Hepatocyte (in vitro differentiated cells): ENCODE data around the gene MTHFD1L. TPM values are rescaled to one million over a fixed set of nuclear protein-coding genes. Genes with fewer than 3 reads are reported as not detected.

ENCODE experiments used
- DNase-seq: peaks from one replicate; pipeline ENCODE4 v3.0.0-alpha.2; 2016; ENCODE audit warnings: low spot score
- H2AFZ ChIP-seq: fragments of 200-600 bp; sonication (generic); 2 replicates; pipeline ENCODE4 v1.6.0; 2016; ENCODE audit warnings: antibody characterized with exemption, mild to moderate bottlenecking
- H3K27ac ChIP-seq: fragments of 200-600 bp; sonication (generic); 2 replicates; pipeline ENCODE4 v1.5.1; 2016; ENCODE audit warnings: mild to moderate bottlenecking
- H3K27me3 ChIP-seq: fragments of 200-600 bp; sonication (generic); 2 replicates; pipeline ENCODE4 v1.6.1; 2016
- H3K36me3 ChIP-seq: fragments of 200-600 bp; sonication (generic); replicated peaks from 2 replicates; pipeline ENCODE4 v1.5.1; 2016; ENCODE audit warnings: low read depth; ENCODE audit not compliant: insufficient read depth
- H3K4me1 ChIP-seq: fragments of 200-600 bp; sonication (generic); 2 replicates; pipeline ENCODE4 v1.5.1; 2016; ENCODE audit warnings: mild to moderate bottlenecking, moderate library complexity; ENCODE audit not compliant: insufficient read depth
- H3K4me2 ChIP-seq: fragments of 200-600 bp; sonication (generic); 2 replicates; pipeline ENCODE4 v1.6.0; 2016
- H3K4me3 ChIP-seq: fragments of 200-600 bp; sonication (generic); 2 replicates; pipeline ENCODE4 v1.5.1; 2016; ENCODE audit warnings: mild to moderate bottlenecking
- H3K79me2 ChIP-seq: fragments of 200-600 bp; sonication (generic); 2 replicates; pipeline ENCODE4 v1.6.0; 2017; ENCODE audit warnings: mild to moderate bottlenecking
- H3K9me2 ChIP-seq: fragments of 200-600 bp; sonication (generic); replicated peaks from 2 replicates; pipeline ENCODE4 v1.6.0; 2017; ENCODE audit warnings: mild to moderate bottlenecking; ENCODE audit not compliant: insufficient read depth
- H3K9me3 ChIP-seq: fragments of 200-600 bp; sonication (generic); 2 replicates; pipeline ENCODE4 v1.5.1; 2016; ENCODE audit warnings: low read depth, mild to moderate bottlenecking
- H4K20me1 ChIP-seq: fragments of 200-600 bp; sonication (generic); 2 replicates; pipeline ENCODE4 v1.6.0; 2016; ENCODE audit warnings: mild to moderate bottlenecking; ENCODE audit not compliant: insufficient read depth, poor library complexity, severe bottlenecking
- EZH2 ChIP-seq: fragments of 200-600 bp; sonication (generic); IDR thresholded peaks from 2 replicates; pipeline ENCODE4 v1.6.1; 2016; ENCODE audit warnings: antibody characterized with exemption, mild to moderate bottlenecking, borderline replicate concordance
- EZH2phosphoT487 ChIP-seq: fragments of 200-600 bp; sonication (generic); IDR thresholded peaks from one replicate; pipeline ENCODE4 v1.6.1; 2018; ENCODE audit warnings: antibody characterized with exemption, mild to moderate bottlenecking, low read depth, moderate library complexity; ENCODE audit not compliant: unreplicated experiment, severe bottlenecking
- WGBS: methylation state at CpG from one replicate; pipeline ENCODE4 v1.1.6; 2016; ENCODE audit warnings: low lambda C conversion rate; ENCODE audit errors: missing lambda C conversion rate; 5-methylcytosine and 5-hydroxymethylcytosine counted together
- polyA plus RNA-seq: library from polyadenylated mRNA; unstranded; fragments of >200 nt; fragmentation: Nextera tagmentation; extraction: Ambion mirVana; gene quantifications from 2 replicates; pipeline ENCODE4 v1.2.1, GENCODE V29; 2016
- total RNA-seq: library from RNA; depleted of rRNA; stranded (reverse); fragments of >200 nt; gene quantifications from 2 replicates; pipeline ENCODE4 v1.2.3, GENCODE V29; 2014
- TF ChIP-seq, protein P1 (sequence below): fragments of 200-600 bp; sonication (generic); IDR thresholded peaks from 2 replicates; pipeline ENCODE4 v1.5.1; 2016; ENCODE audit warnings: antibody characterized with exemption, mild to moderate bottlenecking; ENCODE audit not compliant: poor library complexity

MTHFD1L gene
- total and polyA plus RNA-seq, 2 experiments from 2014 or later = 28.4 to 30.8 TPM

DNA sequence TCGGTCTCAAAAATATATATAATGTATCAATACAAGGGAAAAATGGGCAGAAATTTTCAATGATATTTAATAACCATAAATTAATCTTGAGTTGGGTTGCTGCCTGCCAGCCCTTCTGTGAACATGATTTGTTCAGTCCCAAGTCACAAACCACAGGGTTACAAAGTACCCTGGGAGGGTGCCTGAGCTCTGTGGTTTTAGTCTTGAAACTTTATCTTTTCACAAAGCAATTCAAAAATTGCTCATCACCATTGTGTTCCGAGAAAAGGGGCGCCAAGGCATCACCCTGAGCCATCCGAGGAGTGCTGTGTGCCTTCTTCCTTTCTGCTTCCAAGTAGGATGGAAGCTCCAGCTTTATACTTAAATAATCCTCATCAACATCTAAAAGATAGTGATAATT lies 232.7 kb downstream of the MTHFD1L start:
- Histone ChIP-seq H3K79me2 (no peaks in the 10 kb centered on the region), H2AFZ (no peak overlapping the region), H3K27ac (no peak overlapping the region), H3K4me1 (no peaks in the 10 kb centered on the region), H3K9me2 (no peaks in the 10 kb centered on the region), H3K4me2 (no peak overlapping the region), H3K4me3 (no peak overlapping the region), H4K20me1 (no peaks in the 10 kb centered on the region), H3K27me3 (no peaks in the 10 kb centered on the region), H3K36me3 (no peaks in the 10 kb centered on the region), H3K9me3 (no peaks in the 10 kb centered on the region)
- no peak for DNase-seq
- no peak for TF ChIP-seq EZH2phosphoT487
- TF ChIP-seq, protein P1, sequence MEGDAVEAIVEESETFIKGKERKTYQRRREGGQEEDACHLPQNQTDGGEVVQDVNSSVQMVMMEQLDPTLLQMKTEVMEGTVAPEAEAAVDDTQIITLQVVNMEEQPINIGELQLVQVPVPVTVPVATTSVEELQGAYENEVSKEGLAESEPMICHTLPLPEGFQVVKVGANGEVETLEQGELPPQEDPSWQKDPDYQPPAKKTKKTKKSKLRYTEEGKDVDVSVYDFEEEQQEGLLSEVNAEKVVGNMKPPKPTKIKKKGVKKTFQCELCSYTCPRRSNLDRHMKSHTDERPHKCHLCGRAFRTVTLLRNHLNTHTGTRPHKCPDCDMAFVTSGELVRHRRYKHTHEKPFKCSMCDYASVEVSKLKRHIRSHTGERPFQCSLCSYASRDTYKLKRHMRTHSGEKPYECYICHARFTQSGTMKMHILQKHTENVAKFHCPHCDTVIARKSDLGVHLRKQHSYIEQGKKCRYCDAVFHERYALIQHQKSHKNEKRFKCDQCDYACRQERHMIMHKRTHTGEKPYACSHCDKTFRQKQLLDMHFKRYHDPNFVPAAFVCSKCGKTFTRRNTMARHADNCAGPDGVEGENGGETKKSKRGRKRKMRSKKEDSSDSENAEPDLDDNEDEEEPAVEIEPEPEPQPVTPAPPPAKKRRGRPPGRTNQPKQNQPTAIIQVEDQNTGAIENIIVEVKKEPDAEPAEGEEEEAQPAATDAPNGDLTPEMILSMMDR = no peak
- no peak for TF ChIP-seq EZH2
- WGBS = 94% methylated on average over 4 of the region's 4 CpGs

DNA sequence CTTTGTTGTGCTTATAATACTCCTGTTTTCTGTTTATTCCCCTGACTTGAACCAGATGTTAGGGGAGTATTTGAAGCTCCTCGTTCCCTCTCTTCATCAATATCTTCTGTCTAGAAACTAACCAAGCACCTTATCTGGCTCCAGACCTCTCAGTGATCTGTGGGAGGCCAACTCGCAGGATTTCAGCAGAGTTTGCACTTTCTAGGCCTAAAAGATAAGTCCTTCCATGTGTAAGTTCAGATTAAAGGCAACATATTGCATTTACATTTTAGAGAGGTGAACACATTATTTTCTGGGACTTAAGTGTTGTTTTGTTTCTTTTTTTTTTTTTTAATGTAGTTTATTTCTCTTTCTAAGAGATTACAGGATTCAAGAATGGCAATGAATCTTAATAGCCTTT lies 234.8 kb downstream of the MTHFD1L start:
- H3K4me3 ChIP-seq = no peak overlapping the region
- no peaks in the 10 kb centered on the region for H3K9me3 ChIP-seq
- no peaks in the 10 kb centered on the region for H3K9me2 ChIP-seq
- 72% methylated on average over 2 of the region's 2 CpGs for WGBS
- H2AFZ ChIP-seq = no peak overlapping the region
- no peak for DNase-seq
- no peaks in the 10 kb centered on the region for H4K20me1 ChIP-seq
- no peaks in the 10 kb centered on the region for H3K4me1 ChIP-seq
- H3K79me2 ChIP-seq = no peaks in the 10 kb centered on the region
- H3K27me3 ChIP-seq = no peaks in the 10 kb centered on the region
- no peak overlapping the region for H3K27ac ChIP-seq
- H3K4me2 ChIP-seq = no peak overlapping the region
- no peak for TF ChIP-seq EZH2phosphoT487
- no peak for TF ChIP-seq EZH2
- TF ChIP-seq, protein P1 = no peak
- H3K36me3 ChIP-seq = no peaks in the 10 kb centered on the region

DNA sequence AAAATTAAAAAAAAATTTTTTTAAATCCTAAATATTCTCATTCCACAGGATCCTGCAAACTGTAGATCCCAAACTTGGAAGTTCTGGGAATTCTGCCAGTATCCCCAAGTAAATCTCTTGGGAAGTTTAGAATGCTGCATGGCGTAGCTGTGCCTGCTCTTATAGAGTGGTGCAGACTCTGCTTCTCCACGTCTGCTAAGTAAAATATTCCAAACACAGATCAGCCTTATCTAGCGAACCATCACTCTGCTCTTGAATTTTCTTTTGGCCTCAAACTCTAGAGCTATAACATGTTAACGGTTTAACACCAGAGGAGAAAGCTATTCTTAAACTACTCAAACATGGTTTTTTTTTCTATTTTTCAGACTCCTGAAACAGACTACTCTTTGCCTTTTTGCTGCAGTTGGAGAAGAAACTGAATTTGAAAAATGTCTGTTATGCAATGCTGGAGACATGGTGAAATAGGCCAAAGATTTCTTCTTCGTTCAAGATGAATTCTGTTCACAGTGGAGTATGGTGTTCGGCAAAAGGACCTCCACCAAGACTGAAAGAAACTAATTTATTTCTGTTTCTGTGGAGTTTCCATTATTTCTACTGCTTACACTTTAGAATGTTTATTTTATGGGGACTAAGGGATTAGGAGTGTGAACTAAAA lies 235.8 kb downstream of the MTHFD1L start:
- Histone ChIP-seq H3K4me2 (peak overlapping the region; percentile 37), H3K27ac (peak overlapping the region; percentile 15), H3K9me3 (no peaks in the 10 kb centered on the region), H3K9me2 (no peaks in the 10 kb centered on the region), H2AFZ (no peak overlapping the region), H3K4me3 (no peak overlapping the region), H3K79me2 (no peaks in the 10 kb centered on the region), H4K20me1 (no peaks in the 10 kb centered on the region), H3K36me3 (no peaks in the 10 kb centered on the region), H3K27me3 (no peaks in the 10 kb centered on the region), H3K4me1 (no peaks in the 10 kb centered on the region)
- 68% methylated on average over 6 of the region's 6 CpGs for WGBS
- DNase-seq = no peak
- no peak for TF ChIP-seq EZH2
- no peak for TF ChIP-seq EZH2phosphoT487
- TF ChIP-seq, protein P1 = no peak
